EL (cell line): Measurements from ENCODE around the gene TYW3.

ENCODE experiments used
- DNase-seq: peaks from one replicate; pipeline ENCODE4 v3.0.0-alpha.2; 2016

Gene TYW3

GRCh38 chr1:74791491-74791890 is 58.5 kb downstream of the TYW3 start:
- no peak for DNase-seq

DNA sequence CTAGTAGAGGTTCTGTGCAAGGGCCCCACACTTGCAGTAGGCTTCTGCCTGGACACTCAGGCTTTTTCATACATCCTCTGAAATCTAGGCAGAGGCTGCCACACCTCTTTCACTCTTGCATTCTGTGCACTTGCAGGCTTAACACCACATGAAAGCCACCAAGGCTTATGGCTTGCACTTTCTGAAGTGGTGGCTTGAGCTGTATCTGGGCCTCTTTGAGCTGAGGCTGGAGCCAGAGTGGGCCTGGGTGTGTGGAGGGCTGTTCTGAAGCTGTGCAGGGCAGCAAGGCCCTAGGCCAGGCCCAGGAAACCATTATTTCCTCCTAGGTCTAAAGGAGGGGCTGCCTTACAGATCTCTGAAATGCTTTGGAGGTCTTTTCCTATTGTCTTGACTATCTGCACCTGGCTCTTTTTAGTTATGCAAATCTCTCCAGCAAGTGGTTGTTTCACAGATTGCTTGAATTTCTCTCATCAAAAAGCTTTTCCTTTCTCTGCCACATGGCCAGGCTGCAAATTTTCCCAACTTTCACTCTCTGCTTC is 66.2 kb downstream of the TYW3 start:
- DNase-seq: no peak

DNA sequence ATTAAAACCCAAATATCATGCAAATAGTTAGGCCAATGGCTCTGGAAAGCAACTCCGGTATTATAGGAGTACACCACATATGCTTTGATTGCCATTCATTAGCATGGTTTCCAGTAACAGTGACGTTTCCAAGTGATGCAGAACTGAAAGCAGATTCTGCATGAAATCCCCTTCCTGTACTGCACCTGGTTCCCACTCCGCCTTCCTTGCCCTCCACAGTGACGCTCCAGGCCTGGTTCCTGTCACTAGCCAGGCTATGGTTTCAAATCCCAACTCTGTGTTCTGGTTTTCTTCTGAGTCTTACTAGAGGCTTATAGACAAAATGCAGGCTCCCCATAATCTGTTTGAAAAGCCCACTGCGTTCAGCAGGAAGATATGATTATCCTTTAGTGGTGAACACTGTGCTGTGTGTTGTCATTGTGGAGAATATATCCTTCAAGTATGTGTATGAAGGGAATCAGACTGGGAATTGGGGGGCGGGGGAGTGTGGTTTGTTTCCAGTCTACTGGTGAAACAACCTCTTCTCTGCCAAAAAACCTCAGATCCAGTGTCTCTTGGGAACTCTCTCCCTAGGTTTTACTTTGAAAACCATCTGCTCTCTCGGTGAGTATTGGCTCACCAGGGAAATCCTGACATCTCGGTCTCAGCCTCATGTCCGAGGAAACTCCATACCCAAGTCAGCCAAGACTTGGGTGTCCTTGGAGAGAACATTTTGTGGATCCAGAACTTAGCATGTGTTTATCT is 78.7 kb downstream of the TYW3 start:
- DNase-seq: no peak

DNA sequence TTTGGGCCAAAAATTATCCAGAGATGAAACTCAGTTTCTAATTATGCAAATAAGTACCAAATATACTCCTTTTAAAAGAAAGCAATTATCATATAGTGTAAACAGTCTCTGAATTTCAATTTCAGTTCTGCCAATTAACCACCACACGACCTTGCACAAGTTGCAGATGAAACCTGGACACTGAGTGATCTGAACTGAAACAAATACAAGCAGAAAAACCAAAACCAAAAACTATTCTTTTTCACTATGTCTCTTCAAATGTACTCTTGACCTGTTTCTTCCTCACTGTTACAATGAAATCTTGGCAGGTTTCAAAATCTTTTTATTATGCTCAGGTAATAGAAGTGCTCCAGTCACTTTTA is 79.2 kb downstream of the TYW3 start:
- no peak for DNase-seq
